Smooth muscle cell (in vitro differentiated cells): ENCODE data around the gene CLEC2L. TPM values are rescaled to one million over a fixed set of nuclear protein-coding genes. Genes with fewer than 3 reads are reported as not detected.
"Not testable (repeated sequence)": the region's sequence is repeated elsewhere in the genome, so short reads cannot be mapped to it uniquely, and the experiment has no call there.

Experiments
- DNase-seq: peaks from one replicate; lab custom pipeline; 2025; ENCODE audit not compliant: unreplicated experiment; lab: John Stamatoyannopoulos, UW
- H2AFZ ChIP-seq: fragments of 200-600 bp; sonication (generic); 2 replicates; pipeline ENCODE4 v1.6.0; 2016; ENCODE audit warnings: antibody characterized with exemption, low read depth, mild to moderate bottlenecking
- H3F3A ChIP-seq: fragments of 200-600 bp; sonication (generic); 2 replicates; pipeline ENCODE4 v1.6.0; 2017; ENCODE audit warnings: antibody characterized with exemption, low read depth
- H3K27ac ChIP-seq: fragments of 200-600 bp; sonication (generic); 2 replicates; pipeline ENCODE4 v1.5.1; 2016; ENCODE audit warnings: low read depth, mild to moderate bottlenecking
- H3K27me3 ChIP-seq: fragments of 200-600 bp; sonication (generic); 2 replicates; pipeline ENCODE4 v1.6.1; 2016; ENCODE audit warnings: low read depth, mild to moderate bottlenecking
- H3K36me3 ChIP-seq: fragments of 200-600 bp; sonication (generic); 2 replicates; pipeline ENCODE4 v1.5.1; 2016; ENCODE audit warnings: low read depth
- H3K4me1 ChIP-seq: fragments of 200-600 bp; sonication (generic); 2 replicates; pipeline ENCODE4 v1.5.1; 2016; ENCODE audit warnings: low read depth
- H3K4me2 ChIP-seq: fragments of 200-600 bp; sonication (generic); 2 replicates; pipeline ENCODE4 v1.6.0; 2016; ENCODE audit warnings: mild to moderate bottlenecking
- H3K4me3 ChIP-seq: fragments of 200-600 bp; sonication (generic); 2 replicates; pipeline ENCODE4 v1.5.1; 2016; ENCODE audit warnings: mild to moderate bottlenecking
- H3K79me2 ChIP-seq: fragments of 200-600 bp; sonication (generic); 2 replicates; pipeline ENCODE4 v1.6.0; 2016; ENCODE audit warnings: low read depth, mild to moderate bottlenecking
- H3K9ac ChIP-seq: fragments of 200-600 bp; sonication (generic); 2 replicates; pipeline ENCODE4 v1.6.0; 2016; ENCODE audit warnings: low read depth
- H3K9me3 ChIP-seq: fragments of 200-600 bp; sonication (generic); replicated peaks from 2 replicates; pipeline ENCODE4 v1.5.1; 2016; ENCODE audit warnings: low read depth
- H4K20me1 ChIP-seq: fragments of 200-600 bp; sonication (generic); 2 replicates; pipeline ENCODE4 v1.6.0; 2016; ENCODE audit warnings: low read depth
- CTCF ChIP-seq: fragments of 200-600 bp; sonication (generic); IDR thresholded peaks from 2 replicates; pipeline ENCODE4 v1.5.1; 2017; ENCODE audit warnings: borderline replicate concordance, mild to moderate bottlenecking, antibody characterized with exemption; ENCODE audit not compliant: insufficient read depth, poor library complexity, severe bottlenecking
- WGBS: methylation state at CpG from one replicate; pipeline ENCODE4 v1.1.7; 2016; ENCODE audit warnings: low lambda C conversion rate; 5-methylcytosine and 5-hydroxymethylcytosine counted together
- polyA plus RNA-seq: library from polyadenylated mRNA; unstranded; fragments of >200 nt; fragmentation: Nextera tagmentation; extraction: Ambion mirVana; gene quantifications from 2 replicates; pipeline ENCODE4 v1.2.1, GENCODE V29; 2016
- total RNA-seq: library from RNA; depleted of rRNA; stranded (reverse); fragments of >200 nt; gene quantifications from 2 replicates; pipeline ENCODE4 v1.2.3, GENCODE V29; 2014

The CLEC2L gene
- total and polyA plus RNA-seq, 2 experiments from 2014 or later = not detected

GRCh38 chr7:139548302-139549028 lies 25.0 kb downstream of the CLEC2L start:
- H3K4me3 ChIP-seq = no peak overlapping the region
- H3K9me3 ChIP-seq = no peaks in the 10 kb centered on the region
- H3F3A ChIP-seq = no peaks in the 10 kb centered on the region
- 89% methylated on average over 5 of the region's 5 CpGs for WGBS
- DNase-seq = no peak
- no peaks in the 10 kb centered on the region for H3K27me3 ChIP-seq
- no peak overlapping the region for H2AFZ ChIP-seq
- no peaks in the 10 kb centered on the region for H3K4me1 ChIP-seq
- H3K36me3 ChIP-seq = no peaks in the 10 kb centered on the region
- no peak for TF ChIP-seq CTCF
- no peak overlapping the region for H3K9ac ChIP-seq
- no peaks in the 10 kb centered on the region for H4K20me1 ChIP-seq
- H3K4me2 ChIP-seq = no peak overlapping the region
- H3K79me2 ChIP-seq = no peaks in the 10 kb centered on the region
- no peak overlapping the region for H3K27ac ChIP-seq

GRCh38 chr7:139553991-139554700 lies 30.7 kb downstream of the CLEC2L start:
- H3K9ac ChIP-seq, H2AFZ ChIP-seq, H3K27me3 ChIP-seq, H4K20me1 ChIP-seq, H3F3A ChIP-seq, DNase-seq, H3K4me1 ChIP-seq, H3K9me3 ChIP-seq, H3K4me2 ChIP-seq, H3K79me2 ChIP-seq, H3K36me3 ChIP-seq, H3K4me3 ChIP-seq, H3K27ac ChIP-seq: not testable (repeated sequence)
- 83% methylated on average over 8 of the region's 8 CpGs for WGBS

- Histone ChIP-seq H3K36me3 (no peaks in the 10 kb centered on the region), H3K9ac (no peak overlapping the region), H3K4me2 (no peak overlapping the region), H3K4me3 (no peak overlapping the region), H4K20me1 (no peaks in the 10 kb centered on the region), H3K4me1 (no peaks in the 10 kb centered on the region), H3F3A (no peaks in the 10 kb centered on the region), H3K79me2 (no peaks in the 10 kb centered on the region), H2AFZ (no peak overlapping the region), H3K27ac (no peak overlapping the region), H3K9me3 (no peaks in the 10 kb centered on the region), H3K27me3 (no peaks in the 10 kb centered on the region)
- 75% methylated on average over 8 of the region's 8 CpGs for WGBS
- DNase-seq = no peak
- no peak for TF ChIP-seq CTCF
Measured at GRCh38 chr7:139557857-139558581, 34.5 kb downstream of the CLEC2L start.

GRCh38 chr7:139559364-139560105 lies 36.0 kb downstream of the CLEC2L start:
- no peak for DNase-seq
- H3K9me3 ChIP-seq = no peaks in the 10 kb centered on the region
- no peak for TF ChIP-seq CTCF
- no peak overlapping the region for H3K9ac ChIP-seq
- WGBS = 95% methylated on average over 18 of the region's 18 CpGs
- no peaks in the 10 kb centered on the region for H3K79me2 ChIP-seq
- no peaks in the 10 kb centered on the region for H3K27me3 ChIP-seq
- H3K36me3 ChIP-seq = no peaks in the 10 kb centered on the region
- H4K20me1 ChIP-seq = no peaks in the 10 kb centered on the region
- H3K27ac ChIP-seq = no peak overlapping the region
- H3K4me3 ChIP-seq = no peak overlapping the region
- no peak overlapping the region for H3K4me2 ChIP-seq
- no peaks in the 10 kb centered on the region for H3K4me1 ChIP-seq
- no peak overlapping the region for H2AFZ ChIP-seq
- no peaks in the 10 kb centered on the region for H3F3A ChIP-seq
